Measurements from ENCODE around the gene TP73. TPM values are rescaled to one million over a fixed set of nuclear protein-coding genes. Genes with fewer than 3 reads are reported as not detected.

Gene TP73
- total RNA-seq, 1 donor from 2014 or later: 1.3 TPM

GRCh38 chr1:3780901-3781300 is 128.6 kb downstream of the TP73 start:
- Mint-ChIP-seq H3K27me3 (no peaks in the 10 kb centered on the region), H3K4me1 (peaks cover under 1% of the 10 kb centered on the region)
- intact Hi-C loops (cut with micrococcal nuclease): no loop called here

GRCh38 chr1:3783651-3784474 is 131.5 kb downstream of the TP73 start:
- Mint-ChIP-seq H3K4me1 (peaks cover 10% of the 10 kb centered on the region), H3K9me3 (no peaks in the 10 kb centered on the region), H3K4me3 (no peak overlapping the region), H3K27ac (no peak overlapping the region), H3K36me3 (ENCODE audit: low read depth) (peaks cover 56% of the 10 kb centered on the region), H3K27me3 (no peaks in the 10 kb centered on the region)
- intact Hi-C loops (cut with micrococcal nuclease): no loop called here
- no peak for DNase-seq

More at GRCh38 chr1:3780901-3781300, 128.6 kb downstream of the TP73 start:
- DNase-seq: no peak
- H3K4me3 Mint-ChIP-seq: no peak overlapping the region
- no peak overlapping the region for H3K27ac Mint-ChIP-seq
- peaks cover 43% of the 10 kb centered on the region for H3K36me3 Mint-ChIP-seq (ENCODE audit: low read depth)
- no peaks in the 10 kb centered on the region for H3K9me3 Mint-ChIP-seq

- no peaks in the 10 kb centered on the region for H3K27me3 Mint-ChIP-seq
- H3K9me3 Mint-ChIP-seq: no peaks in the 10 kb centered on the region
- H3K4me1 Mint-ChIP-seq: peaks cover 10% of the 10 kb centered on the region
- no peak overlapping the region for H3K4me3 Mint-ChIP-seq
- H3K27ac Mint-ChIP-seq: no peak overlapping the region
- peaks cover 52% of the 10 kb centered on the region for H3K36me3 Mint-ChIP-seq (ENCODE audit: low read depth)
- DNase-seq: no peak
- intact Hi-C loops (cut with micrococcal nuclease): no loop called here
These were observed 132.7 kb downstream of the TP73 start for GRCh38 chr1:3785045-3785444.

GRCh38 chr1:3785456-3786157 is 133.3 kb downstream of the TP73 start:
- Mint-ChIP-seq H3K27me3 (no peaks in the 10 kb centered on the region), H3K27ac (no peak overlapping the region)
- no peak for DNase-seq

More at GRCh38 chr1:3785456-3786157, 133.3 kb downstream of the TP73 start:
- Mint-ChIP-seq H3K36me3 (ENCODE audit: low read depth) (peaks cover 48% of the 10 kb centered on the region), H3K4me1 (peaks cover 10% of the 10 kb centered on the region), H3K9me3 (no peaks in the 10 kb centered on the region), H3K4me3 (no peak overlapping the region)
- intact Hi-C loops (cut with micrococcal nuclease): no loop called here

Other genes with a start within 250 kb of the TP73 start
- not detected in 2 replicates for gene ARHGEF16, start 197.9 kb upstream of the TP73 start, total RNA-seq
- gene MEGF6, start 41.0 kb upstream of the TP73 start, total RNA-seq: 1.7 and 2.1 TPM in 2 replicates
- gene TPRG1L, start 27.5 kb upstream of the TP73 start, total RNA-seq: 8.6 and 9.7 TPM in 2 replicates
- 41.3 and 44.7 TPM in 2 replicates for gene WRAP73, start 2.4 kb upstream of the TP73 start, total RNA-seq
- not detected in 2 replicates for gene CCDC27, start 99.9 kb downstream of the TP73 start, total RNA-seq
- gene SMIM1, start 120.2 kb downstream of the TP73 start, total RNA-seq: 0.66 and 1.4 TPM in 2 replicates
- 40.8 and 46.0 TPM in 2 replicates for gene LRRC47, start 144.0 kb downstream of the TP73 start, total RNA-seq
- gene CEP104, start 204.7 kb downstream of the TP73 start, total RNA-seq: 46.2 and 48.1 TPM in 2 replicates
- 15.0 and 15.9 TPM in 2 replicates for gene DFFB, start 205.0 kb downstream of the TP73 start, total RNA-seq
- 50.5 and 51.5 TPM in 2 replicates for gene C1orf174, start 247.8 kb downstream of the TP73 start, total RNA-seq

Data from activated CD4-positive, alpha-beta T cell treated with anti-CD3 and anti-CD28 coated beads, Interleukin-2, amount 10 ng/mL, durations not matched to agents 24 days and 14 days (primary cell).